Tibial artery (tissue), 4 donors: Measurements from ENCODE around the gene C1QL3.

Source experiments
- DNase-seq, 2 donors: peaks; one replicate each; pipeline ENCODE4 v3.0.0-alpha.2; 2019
- H3K27ac ChIP-seq, 2 donors: fragments of 200-600 bp; sonication (generic) in 1 of 2; 1 replicate in 1 of 2; 2 replicates in 1 of 2; pipeline ENCODE4 v1.5.1; 2018 to 2019; ENCODE audit warnings: mild to moderate bottlenecking in 1 of 2
- H3K27me3 ChIP-seq, 2 donors: fragments of 200-600 bp; sonication (generic) in 1 of 2; one replicate each; pipeline versions ENCODE4 v1.5.1 to v1.6.0; 2016 to 2019
- H3K36me3 ChIP-seq, 3 donors: fragments of 200-600 bp; sonication (generic) in 2 of 3; one replicate each; pipeline ENCODE4 v1.5.1; 2016 to 2019; ENCODE audit warnings: mild to moderate bottlenecking in 2 of 3
- H3K4me1 ChIP-seq, 4 donors: fragments of 200-600 bp; sonication (generic) in 2 of 4; 1 replicate in 3 of 4; 2 replicates in 1 of 4; pipeline ENCODE4 v1.5.1; 2016 to 2019
- H3K4me3 ChIP-seq, 2 donors: fragments of 200-600 bp; sonication (generic) in 1 of 2; 1 replicate in 1 of 2; 2 replicates in 1 of 2; pipeline ENCODE4 v1.5.1; 2018 to 2019; ENCODE audit warnings: mild to moderate bottlenecking in 2 of 2
- H3K9me3 ChIP-seq, 3 donors: fragments of 200-600 bp; sonication (generic) in 1 of 3; one replicate each; pipeline ENCODE4 v1.5.1; 2016 to 2019
- intact Hi-C: fragments of 100-400 bp; cut with DNase I; formaldehyde crosslinking; loops from one replicate; pipeline ENCODE4 v1.15.0; 2023; ENCODE audit warnings: low total_unique reads
- TF ChIP-seq, protein P1 (sequence below), 2 experiments: fragments of 200-600 bp in 1 of 2; fragments of 450-650 bp in 1 of 2; IDR thresholded peaks; one replicate each; pipeline ENCODE4 v1.5.1; 2017 to 2019; ENCODE audit warnings: antibody characterized with exemption in 2 of 2, mild to moderate bottlenecking in 1 of 2, moderate library complexity in 1 of 2

The C1QL3 gene

DNA sequence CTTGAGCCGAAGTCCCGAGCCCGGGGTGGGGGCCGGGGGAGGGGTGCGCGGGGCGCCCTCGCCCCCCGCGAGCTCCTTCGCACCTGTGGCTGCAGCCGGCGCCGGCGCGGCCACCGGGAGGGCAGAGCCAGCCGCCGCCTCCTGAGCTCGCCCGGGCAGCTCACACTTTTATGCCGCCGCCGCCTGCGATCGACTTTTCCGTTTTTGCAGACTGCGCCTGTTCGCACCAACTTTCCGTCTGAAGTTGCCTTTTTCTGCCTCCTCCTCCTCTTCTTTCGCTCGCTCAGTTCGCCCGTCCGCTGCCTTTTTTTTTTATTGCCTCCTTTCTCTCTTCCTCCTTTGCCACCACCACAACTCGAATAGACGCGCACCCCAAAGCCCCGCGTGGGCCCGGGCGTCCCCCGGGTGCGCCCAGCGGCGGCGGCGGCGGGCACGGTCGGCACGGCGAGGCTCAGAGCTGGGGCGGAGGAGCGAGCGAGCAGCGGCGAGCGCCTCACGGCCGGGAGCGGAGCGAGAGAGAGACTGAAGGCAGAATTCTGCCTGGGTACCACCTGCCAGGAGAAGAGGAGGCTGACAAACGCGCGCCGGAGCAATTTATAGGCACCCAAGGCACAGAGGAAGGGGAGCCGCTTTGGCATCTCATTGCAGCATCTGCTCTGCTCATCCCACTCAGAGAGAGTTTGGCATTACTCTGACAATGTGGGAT, at the start of gene C1QL3:
C1QL3 (minus strand) TSS at position 569 of the 706 bp plus-strand sequence. CDS start 814 bp downstream, outside the sequence.
- Histone ChIP-seq H3K4me1 (peaks cover 0 to 27% (median 20%) of the 10 kb centered on the region in 4 donors), H3K9me3 (no peaks in the 10 kb centered on the region), H3K27ac (no peak within 1 kb of the TSS), H3K36me3 (no peaks in the 10 kb centered on the region), H3K4me3 (peak within 1 kb of the TSS; percentile 49 to 58), H3K27me3 (peaks cover 0 to 39% of the 10 kb centered on the region in 2 donors)
- TF ChIP-seq, protein P1, sequence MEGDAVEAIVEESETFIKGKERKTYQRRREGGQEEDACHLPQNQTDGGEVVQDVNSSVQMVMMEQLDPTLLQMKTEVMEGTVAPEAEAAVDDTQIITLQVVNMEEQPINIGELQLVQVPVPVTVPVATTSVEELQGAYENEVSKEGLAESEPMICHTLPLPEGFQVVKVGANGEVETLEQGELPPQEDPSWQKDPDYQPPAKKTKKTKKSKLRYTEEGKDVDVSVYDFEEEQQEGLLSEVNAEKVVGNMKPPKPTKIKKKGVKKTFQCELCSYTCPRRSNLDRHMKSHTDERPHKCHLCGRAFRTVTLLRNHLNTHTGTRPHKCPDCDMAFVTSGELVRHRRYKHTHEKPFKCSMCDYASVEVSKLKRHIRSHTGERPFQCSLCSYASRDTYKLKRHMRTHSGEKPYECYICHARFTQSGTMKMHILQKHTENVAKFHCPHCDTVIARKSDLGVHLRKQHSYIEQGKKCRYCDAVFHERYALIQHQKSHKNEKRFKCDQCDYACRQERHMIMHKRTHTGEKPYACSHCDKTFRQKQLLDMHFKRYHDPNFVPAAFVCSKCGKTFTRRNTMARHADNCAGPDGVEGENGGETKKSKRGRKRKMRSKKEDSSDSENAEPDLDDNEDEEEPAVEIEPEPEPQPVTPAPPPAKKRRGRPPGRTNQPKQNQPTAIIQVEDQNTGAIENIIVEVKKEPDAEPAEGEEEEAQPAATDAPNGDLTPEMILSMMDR (IDR thresholded peaks at IDR 0.05) = no peak
- intact Hi-C loops = no loop called here
- DNase-seq = no peak

DNA sequence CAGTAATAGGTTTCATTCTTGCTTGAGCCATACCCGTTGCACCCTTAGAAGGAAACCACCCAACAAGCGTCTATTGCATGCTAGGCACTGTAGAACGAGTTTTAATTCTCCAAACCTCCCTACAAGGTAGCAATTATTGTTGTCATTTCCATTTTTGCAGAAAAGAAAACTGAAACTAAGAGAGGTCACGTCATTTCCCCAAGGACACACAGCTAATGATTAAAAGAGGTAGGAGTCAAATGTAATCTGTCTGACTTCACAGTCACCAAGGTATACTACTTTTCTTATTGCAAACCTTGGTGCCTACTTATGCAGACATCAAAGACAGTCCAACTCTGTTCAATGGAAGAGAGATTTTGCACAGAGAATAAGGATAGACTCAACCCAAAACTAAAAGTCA, 49.1 kb upstream of the C1QL3 start:
- no peaks in the 10 kb centered on the region for H3K36me3 ChIP-seq
- no peak overlapping the region for H3K27ac ChIP-seq

GRCh38 chr10:16566202-16566805, 44.6 kb upstream of the C1QL3 start:
- DNase-seq = no peak
- Histone ChIP-seq H3K36me3 (no peaks in the 10 kb centered on the region), H3K27ac (no peak overlapping the region), H3K27me3 (peaks cover 0 to 4% of the 10 kb centered on the region in 2 donors), H3K4me1 (no peaks in the 10 kb centered on the region), H3K4me3 (no peak overlapping the region), H3K9me3 (no peaks in the 10 kb centered on the region)
- TF ChIP-seq, protein P1 (IDR thresholded peaks at IDR 0.05) = no peak
- intact Hi-C loops = no loop called here

More for the DNA sequence above, 49.1 kb upstream of the C1QL3 start:
- TF ChIP-seq, protein P1 (IDR thresholded peaks at IDR 0.05) = no peak
- no peaks in the 10 kb centered on the region for H3K4me1 ChIP-seq
- DNase-seq = no peak
- H3K4me3 ChIP-seq = no peak overlapping the region
- intact Hi-C loops = no loop called here
- no peaks in the 10 kb centered on the region for H3K9me3 ChIP-seq
- H3K27me3 ChIP-seq = peaks cover 0 to 4% of the 10 kb centered on the region in 2 donors

- peaks cover 0 to 4% of the 10 kb centered on the region in 2 donors for H3K27me3 ChIP-seq
- H3K4me3 ChIP-seq = no peak overlapping the region
- TF ChIP-seq, protein P1 (IDR thresholded peaks at IDR 0.05) = no peak
- H3K27ac ChIP-seq = no peak overlapping the region
- intact Hi-C loops = no loop called here
- DNase-seq = no peak
- H3K9me3 ChIP-seq = no peaks in the 10 kb centered on the region
- H3K36me3 ChIP-seq = no peaks in the 10 kb centered on the region
- no peaks in the 10 kb centered on the region for H3K4me1 ChIP-seq
These were observed 43.9 kb upstream of the C1QL3 start for GRCh38 chr10:16565604-16566003.

- H3K27me3 ChIP-seq = peaks cover 0 to 4% of the 10 kb centered on the region in 2 donors
- no peaks in the 10 kb centered on the region for H3K36me3 ChIP-seq
- intact Hi-C loops = no loop called here
- TF ChIP-seq, protein P1 (IDR thresholded peaks at IDR 0.05) = no peak
- H3K4me1 ChIP-seq = no peaks in the 10 kb centered on the region
- H3K4me3 ChIP-seq = no peak overlapping the region
- DNase-seq = no peak
- H3K9me3 ChIP-seq = peaks cover 0 to 12% (median 6%) of the 10 kb centered on the region in 3 donors
- no peak overlapping the region for H3K27ac ChIP-seq
These were observed 41.2 kb upstream of the C1QL3 start for GRCh38 chr10:16562891-16563290.
